Mucosa of rectum (tissue), 2 donors: ENCODE results near the gene INTS1.

Experiments
- H3K27ac ChIP-seq, 2 donors: one replicate each; pipeline ENCODE4 v1.7.0; 2013; ENCODE audit warnings: inconsistent platforms in 2 of 2, low read depth in 2 of 2, low read length in 2 of 2
- H3K27me3 ChIP-seq, 2 donors: one replicate each; pipeline ENCODE4 v1.7.0; 2013; ENCODE audit warnings: low read length in 2 of 2; ENCODE audit not compliant: control insufficient read depth in 2 of 2, insufficient read depth in 2 of 2
- H3K36me3 ChIP-seq, 2 donors: one replicate each; pipeline ENCODE4 v1.7.0; 2013; ENCODE audit warnings: low read length in 2 of 2; ENCODE audit not compliant: control insufficient read depth in 2 of 2, insufficient read depth in 2 of 2
- H3K4me1 ChIP-seq, 2 donors: one replicate each; pipeline ENCODE4 v1.7.0; 2013; ENCODE audit warnings: low read length in 2 of 2, mild to moderate bottlenecking in 1 of 2; ENCODE audit not compliant: control insufficient read depth in 2 of 2, insufficient read depth in 2 of 2
- H3K4me3 ChIP-seq, 2 donors: one replicate each; pipeline ENCODE4 v1.7.0; 2013; ENCODE audit warnings: low read length in 2 of 2
- H3K9ac ChIP-seq, 2 donors: one replicate each; pipeline ENCODE4 v1.7.0; 2013; ENCODE audit warnings: low read length in 2 of 2, low read depth in 1 of 2, mild to moderate bottlenecking in 1 of 2
- H3K9me3 ChIP-seq, 2 donors: one replicate each; pipeline ENCODE4 v1.7.0; 2013; ENCODE audit warnings: low read length in 2 of 2; ENCODE audit not compliant: control insufficient read depth in 2 of 2
- donor health status: healthy.
- donor health status: Normal muscosa, but diverticular disease.

Gene INTS1, protein sequence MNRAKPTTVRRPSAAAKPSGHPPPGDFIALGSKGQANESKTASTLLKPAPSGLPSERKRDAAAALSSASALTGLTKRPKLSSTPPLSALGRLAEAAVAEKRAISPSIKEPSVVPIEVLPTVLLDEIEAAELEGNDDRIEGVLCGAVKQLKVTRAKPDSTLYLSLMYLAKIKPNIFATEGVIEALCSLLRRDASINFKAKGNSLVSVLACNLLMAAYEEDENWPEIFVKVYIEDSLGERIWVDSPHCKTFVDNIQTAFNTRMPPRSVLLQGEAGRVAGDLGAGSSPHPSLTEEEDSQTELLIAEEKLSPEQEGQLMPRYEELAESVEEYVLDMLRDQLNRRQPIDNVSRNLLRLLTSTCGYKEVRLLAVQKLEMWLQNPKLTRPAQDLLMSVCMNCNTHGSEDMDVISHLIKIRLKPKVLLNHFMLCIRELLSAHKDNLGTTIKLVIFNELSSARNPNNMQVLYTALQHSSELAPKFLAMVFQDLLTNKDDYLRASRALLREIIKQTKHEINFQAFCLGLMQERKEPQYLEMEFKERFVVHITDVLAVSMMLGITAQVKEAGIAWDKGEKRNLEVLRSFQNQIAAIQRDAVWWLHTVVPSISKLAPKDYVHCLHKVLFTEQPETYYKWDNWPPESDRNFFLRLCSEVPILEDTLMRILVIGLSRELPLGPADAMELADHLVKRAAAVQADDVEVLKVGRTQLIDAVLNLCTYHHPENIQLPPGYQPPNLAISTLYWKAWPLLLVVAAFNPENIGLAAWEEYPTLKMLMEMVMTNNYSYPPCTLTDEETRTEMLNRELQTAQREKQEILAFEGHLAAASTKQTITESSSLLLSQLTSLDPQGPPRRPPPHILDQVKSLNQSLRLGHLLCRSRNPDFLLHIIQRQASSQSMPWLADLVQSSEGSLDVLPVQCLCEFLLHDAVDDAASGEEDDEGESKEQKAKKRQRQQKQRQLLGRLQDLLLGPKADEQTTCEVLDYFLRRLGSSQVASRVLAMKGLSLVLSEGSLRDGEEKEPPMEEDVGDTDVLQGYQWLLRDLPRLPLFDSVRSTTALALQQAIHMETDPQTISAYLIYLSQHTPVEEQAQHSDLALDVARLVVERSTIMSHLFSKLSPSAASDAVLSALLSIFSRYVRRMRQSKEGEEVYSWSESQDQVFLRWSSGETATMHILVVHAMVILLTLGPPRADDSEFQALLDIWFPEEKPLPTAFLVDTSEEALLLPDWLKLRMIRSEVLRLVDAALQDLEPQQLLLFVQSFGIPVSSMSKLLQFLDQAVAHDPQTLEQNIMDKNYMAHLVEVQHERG (N-terminal part only)

GRCh38 chr7:1503816-1504775 is at the start of gene INTS1:
Gene INTS1, minus strand, starts transcription at chr7:1504389. Its CDS starts 429 bp downstream, at chr7:1503960.
- peak within 1 kb of the TSS; percentile 89 to 91 for H3K4me3 ChIP-seq

DNA sequence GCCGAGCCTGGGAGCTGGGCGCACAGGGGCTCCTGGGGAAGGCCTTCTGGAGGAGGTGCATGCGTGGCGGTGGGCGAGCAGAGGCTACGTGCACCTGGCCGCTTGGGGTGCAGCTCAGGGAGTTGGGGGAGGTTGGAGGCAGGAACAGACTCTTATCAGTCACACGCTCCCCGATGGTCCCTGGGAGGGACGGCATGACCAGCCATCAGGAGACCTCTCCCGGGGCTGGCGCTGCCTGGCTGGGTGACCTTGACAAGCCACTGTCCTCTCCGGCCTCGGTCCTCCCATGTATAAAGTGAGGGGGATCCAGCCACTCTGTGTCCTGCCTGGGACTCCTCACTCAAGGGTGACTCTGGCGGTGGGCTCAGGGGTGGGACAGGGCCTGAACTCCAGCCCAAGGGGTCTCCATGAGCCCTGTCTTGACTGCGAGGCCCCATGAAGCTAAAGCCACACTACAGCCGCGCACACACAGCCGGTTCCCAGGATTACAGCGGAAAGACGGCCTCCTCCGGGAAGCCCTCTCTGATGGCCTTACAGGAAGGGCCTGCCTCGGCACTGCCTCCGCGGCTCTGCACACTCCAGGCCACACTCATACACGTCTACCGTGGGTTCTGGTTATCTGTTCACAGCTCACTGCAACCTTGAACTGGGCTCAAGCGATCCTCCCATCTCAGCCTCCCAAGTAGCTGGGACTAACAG is 49.5 kb upstream of the INTS1 start:
- no peaks in the 10 kb centered on the region for H3K27me3 ChIP-seq
- H3K9ac ChIP-seq = no peak overlapping the region
- peaks cover 7 to 10% of the 10 kb centered on the region in 2 donors for H3K36me3 ChIP-seq
- no peak overlapping the region for H3K4me3 ChIP-seq
- no peaks in the 10 kb centered on the region for H3K9me3 ChIP-seq
- no peak overlapping the region for H3K27ac ChIP-seq
- H3K4me1 ChIP-seq = peaks cover 18 to 30% of the 10 kb centered on the region in 2 donors

More at GRCh38 chr7:1503816-1504775, at the start of gene INTS1:
- peak within 1 kb of the TSS; percentile 48 to 55 for H3K27ac ChIP-seq
- peaks cover 11 to 16% of the 10 kb centered on the region in 2 donors for H3K4me1 ChIP-seq
- peaks cover 12 to 26% of the 10 kb centered on the region in 2 donors for H3K36me3 ChIP-seq
- H3K9ac ChIP-seq = peak within 1 kb of the TSS; percentile 65 to 79
- H3K27me3 ChIP-seq = no peaks in the 10 kb centered on the region
- no peaks in the 10 kb centered on the region for H3K9me3 ChIP-seq

DNA sequence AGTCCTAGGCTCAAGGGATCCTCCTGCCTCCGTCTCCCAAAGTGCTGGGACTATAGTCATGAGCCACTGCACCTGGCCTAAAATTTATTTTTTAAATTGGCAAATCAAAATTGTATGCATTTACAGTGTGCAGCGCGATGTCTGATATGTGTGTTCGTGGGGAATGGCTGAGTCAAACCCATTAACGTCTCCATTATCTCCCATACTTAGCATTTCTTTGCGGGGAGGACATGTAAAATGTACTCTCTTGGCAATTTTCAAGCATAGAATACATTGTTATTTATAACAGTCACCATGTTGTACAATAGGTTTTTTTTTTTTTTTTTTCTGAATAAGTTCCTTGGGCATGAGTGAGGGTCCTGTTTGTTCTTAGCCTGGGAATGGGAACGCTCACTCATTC is 48.0 kb upstream of the INTS1 start:
- H3K27ac ChIP-seq = no peak overlapping the region
- no peak overlapping the region for H3K9ac ChIP-seq
- H3K9me3 ChIP-seq = no peaks in the 10 kb centered on the region
- H3K4me3 ChIP-seq = no peak overlapping the region
- H3K36me3 ChIP-seq = peaks cover 13% of the 10 kb centered on the region in 2 donors
- peaks cover 13 to 27% of the 10 kb centered on the region in 2 donors for H3K4me1 ChIP-seq
- no peaks in the 10 kb centered on the region for H3K27me3 ChIP-seq

GRCh38 chr7:1550846-1551155 is 46.6 kb upstream of the INTS1 start:
- H3K27me3 ChIP-seq = no peaks in the 10 kb centered on the region
- H3K36me3 ChIP-seq = peaks cover 14% of the 10 kb centered on the region in 2 donors
- no peak overlapping the region for H3K27ac ChIP-seq
- H3K9ac ChIP-seq = no peak overlapping the region
- no peaks in the 10 kb centered on the region for H3K9me3 ChIP-seq
- H3K4me3 ChIP-seq = no peak overlapping the region
- peaks cover 6 to 14% of the 10 kb centered on the region in 2 donors for H3K4me1 ChIP-seq

DNA sequence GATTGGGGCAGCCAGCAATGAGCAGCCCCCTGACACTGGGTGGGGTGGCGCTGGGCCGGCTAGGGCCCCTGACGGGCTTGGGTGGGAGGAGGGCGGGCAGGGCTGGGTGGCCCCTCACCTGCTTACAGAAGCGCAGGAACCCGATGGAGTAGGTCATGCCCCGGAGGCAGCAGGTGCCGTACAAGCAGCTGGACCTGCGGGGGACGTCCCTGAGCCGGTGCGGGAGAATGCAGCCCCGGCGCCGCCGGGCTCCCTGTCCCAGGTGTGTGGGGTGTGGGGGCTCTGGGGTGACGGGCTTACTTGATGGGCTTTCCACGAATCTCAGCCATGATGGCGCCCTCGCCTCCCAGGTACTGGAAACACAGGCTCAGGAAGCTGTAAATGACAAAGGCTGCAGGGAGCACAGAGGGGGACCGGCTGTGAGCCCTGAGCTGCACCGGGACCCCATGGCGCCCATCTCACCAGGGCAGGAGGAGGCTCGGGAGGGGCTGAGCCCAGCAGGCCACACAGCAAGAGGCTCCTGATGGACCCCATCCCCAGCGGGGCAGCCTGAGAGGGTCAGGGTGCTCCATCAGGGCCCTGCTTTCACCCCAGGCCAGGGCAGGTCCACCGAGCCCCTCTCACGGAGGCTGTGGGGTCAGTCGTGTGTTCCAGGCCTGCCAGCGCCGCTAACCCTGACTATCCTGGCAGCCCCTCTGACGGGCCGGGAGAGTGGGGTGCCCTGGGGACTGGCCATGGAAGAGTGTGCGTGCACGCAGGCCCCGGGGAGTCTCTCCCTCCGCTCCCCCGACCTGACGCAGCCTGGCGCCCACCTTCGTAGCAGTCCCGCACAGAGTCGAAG is 46.0 kb upstream of the INTS1 start:
- Histone ChIP-seq H3K9ac (no peak overlapping the region), H3K4me1 (peaks cover 4 to 9% of the 10 kb centered on the region in 2 donors), H3K27ac (no peak overlapping the region), H3K36me3 (peaks cover 14% of the 10 kb centered on the region in 2 donors), H3K27me3 (no peaks in the 10 kb centered on the region), H3K4me3 (no peak overlapping the region), H3K9me3 (no peaks in the 10 kb centered on the region)

GRCh38 chr7:1549357-1550004 is 45.3 kb upstream of the INTS1 start:
- Histone ChIP-seq H3K36me3 (peaks cover 14% of the 10 kb centered on the region in 2 donors), H3K9me3 (no peaks in the 10 kb centered on the region)

DNA sequence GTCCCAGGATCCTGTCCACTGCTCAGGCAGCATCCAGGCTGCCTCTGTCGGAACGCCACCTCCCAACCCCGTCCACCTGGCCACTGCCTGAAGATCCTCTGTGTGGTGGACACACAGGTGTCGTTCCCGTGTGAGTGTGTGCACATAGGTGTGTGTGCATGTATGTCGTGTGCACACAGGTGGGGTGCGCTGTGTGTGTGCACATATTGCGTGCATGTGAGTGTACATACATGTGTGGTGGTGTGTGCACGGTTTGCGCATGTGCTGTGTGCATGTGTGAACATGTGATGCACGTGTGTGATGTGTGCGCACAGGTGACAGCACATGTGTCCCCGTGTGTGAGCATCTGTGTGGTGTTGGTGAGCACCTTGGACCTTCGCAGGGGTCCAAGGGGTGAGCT is 44.8 kb upstream of the INTS1 start:
- H3K4me1 ChIP-seq = no peaks in the 10 kb centered on the region
- H3K36me3 ChIP-seq = peaks cover 14% of the 10 kb centered on the region in 2 donors
- no peak overlapping the region for H3K27ac ChIP-seq
- H3K9ac ChIP-seq = no peak overlapping the region
- no peak overlapping the region for H3K4me3 ChIP-seq
- H3K9me3 ChIP-seq = no peaks in the 10 kb centered on the region
- H3K27me3 ChIP-seq = no peaks in the 10 kb centered on the region

More at GRCh38 chr7:1549357-1550004, 45.3 kb upstream of the INTS1 start:
- Histone ChIP-seq H3K9ac (no peak overlapping the region), H3K4me1 (peaks cover 0 to 1% of the 10 kb centered on the region in 2 donors), H3K27me3 (no peaks in the 10 kb centered on the region), H3K4me3 (no peak overlapping the region), H3K27ac (no peak overlapping the region)

- no peak overlapping the region for H3K27ac ChIP-seq
- peaks cover 11 to 14% of the 10 kb centered on the region in 2 donors for H3K36me3 ChIP-seq
- H3K9me3 ChIP-seq = no peaks in the 10 kb centered on the region
- H3K4me3 ChIP-seq = no peak overlapping the region
- no peaks in the 10 kb centered on the region for H3K4me1 ChIP-seq
- H3K27me3 ChIP-seq = no peaks in the 10 kb centered on the region
- no peak overlapping the region for H3K9ac ChIP-seq
These were observed 44.2 kb upstream of the INTS1 start for GRCh38 chr7:1548438-1548831.
